K562 (cell line): Measurements from ENCODE around the gene STUB1. TPM values are rescaled to one million over a fixed set of nuclear protein-coding genes. Genes with fewer than 3 reads are reported as not detected.

Experiments
- CBX3 ChIP-seq, 2 experiments: IDR thresholded peaks; 1 replicate in 1 of 2; 2 replicates in 1 of 2; pipeline ENCODE4 v1.6.1; 2012; ENCODE audit warnings: inconsistent platforms in 2 of 2, low read length in 2 of 2, borderline replicate concordance in 1 of 2, control low read depth in 1 of 2
- CC2D1A ChIP-seq: fragments of 450-650 bp; IDR thresholded peaks from 2 replicates; pipeline ENCODE4 v1.6.1; 2017; ENCODE audit warnings: mild to moderate bottlenecking
- CEBPB ChIP-seq: fragments of 450-650 bp; IDR thresholded peaks from 2 replicates; pipeline ENCODE4 v1.6.1; 2016; ENCODE audit warnings: missing genetic modification characterization, missing compliant biosample characterization
- COPS2 ChIP-seq: fragments of 450-650 bp; conservative IDR thresholded peaks from 2 replicates; pipeline ENCODE4 v1.6.1; 2016; ENCODE audit warnings: mild to moderate bottlenecking, moderate library complexity
- ETV1 ChIP-seq: fragments of 450-650 bp; conservative IDR thresholded peaks from 2 replicates; pipeline ENCODE4 v1.6.1; 2016; ENCODE audit warnings: missing genetic modification characterization, control low read depth, low read depth, missing compliant biosample characterization
- FUS ChIP-seq: fragments of 200-400 bp; formaldehyde crosslinking; optimal IDR thresholded peaks from 2 replicates; pipeline ENCODE3; 2017; ENCODE audit warnings: low read depth, low read length
- GATA2 ChIP-seq: sonication (generic); formaldehyde crosslinking; IDR thresholded peaks from 2 replicates; pipeline ENCODE4 v1.4.0; 2020; ENCODE audit warnings: mild to moderate bottlenecking, missing genetic modification reagents
- HDAC2 ChIP-seq: fragments of 450-650 bp; IDR thresholded peaks from 2 replicates; pipeline ENCODE4 v1.6.1; 2016; ENCODE audit warnings: mild to moderate bottlenecking
- IRF2 ChIP-seq: sonication (generic); formaldehyde crosslinking; IDR thresholded peaks from 2 replicates; pipeline ENCODE4 v1.8.1; 2022; ENCODE audit warnings: mild to moderate bottlenecking, missing genetic modification reagents
- KAT2B ChIP-seq: IDR thresholded peaks from one replicate; pipeline ENCODE4 v1.6.1; 2012; ENCODE audit warnings: low read depth, mild to moderate bottlenecking, control low read depth, inconsistent platforms, low read length, moderate library complexity
- KAT7 ChIP-seq: sonication (generic); formaldehyde crosslinking; IDR thresholded peaks from 2 replicates; pipeline ENCODE4 v1.8.0; 2022; ENCODE audit warnings: missing genetic modification reagents, mild to moderate bottlenecking, borderline replicate concordance
- KLF16 ChIP-seq: IDR thresholded peaks from 2 replicates; pipeline ENCODE4 v1.6.1; 2016; ENCODE audit warnings: antibody characterized with exemption
- MEIS2 ChIP-seq: fragments of 450-650 bp; IDR thresholded peaks from 2 replicates; pipeline ENCODE4 v1.6.1; 2014; ENCODE audit warnings: mild to moderate bottlenecking; ENCODE audit not compliant: partially characterized antibody
- NFIC ChIP-seq: fragments of 450-650 bp; IDR thresholded peaks from 2 replicates; pipeline ENCODE4 v1.6.1; 2017; ENCODE audit warnings: mild to moderate bottlenecking, inconsistent platforms
- NFYB ChIP-seq: IDR thresholded peaks from 2 replicates; pipeline ENCODE4 v1.6.1; 2011; ENCODE audit warnings: mild to moderate bottlenecking, moderate library complexity; ENCODE audit not compliant: insufficient read length; ENCODE audit errors: extremely low read depth
- PCBP1 ChIP-seq: fragments of 200-400 bp; formaldehyde crosslinking; IDR thresholded peaks from 2 replicates; pipeline ENCODE4 v1.6.1; 2018; ENCODE audit warnings: mild to moderate bottlenecking, low read depth, low read length; ENCODE audit not compliant: poor library complexity, severe bottlenecking
- SP1 ChIP-seq: sonication (generic); formaldehyde crosslinking; IDR thresholded peaks from 2 replicates; pipeline ENCODE4 v1.8.1; 2022; ENCODE audit warnings: mild to moderate bottlenecking, missing genetic modification reagents
- SREBF2 ChIP-seq: sonication (generic); formaldehyde crosslinking; IDR thresholded peaks from 2 replicates; pipeline ENCODE4 v1.4.0; 2020; ENCODE audit warnings: mild to moderate bottlenecking, missing genetic modification reagents
- STAT5A ChIP-seq: IDR thresholded peaks from 2 replicates; pipeline ENCODE4 v1.6.1; 2012; ENCODE audit warnings: low read length, inconsistent platforms, borderline replicate concordance
- TRIM24 ChIP-seq, 2 experiments: fragments of 450-650 bp; IDR thresholded peaks; 2 replicates each; pipeline ENCODE4 v1.6.1; 2016
- ZBTB7A ChIP-seq: IDR thresholded peaks from 2 replicates; pipeline ENCODE4 v1.6.1; 2011; ENCODE audit warnings: low read depth, mild to moderate bottlenecking, low read length, moderate library complexity, borderline replicate concordance; ENCODE audit not compliant: control insufficient read depth
- ZFP1 ChIP-seq: fragments of 450-650 bp; formaldehyde crosslinking; IDR thresholded peaks from 2 replicates; pipeline ENCODE4 v1.4.0; 2020; ENCODE audit warnings: mild to moderate bottlenecking, mixed read lengths
- ZNF253 ChIP-seq: fragments of 250-450 bp; sonication (Bioruptor Pico); conservative IDR thresholded peaks from 2 replicates; pipeline ENCODE4 v1.6.1; 2021; ENCODE audit warnings: mild to moderate bottlenecking
- ZNF311 ChIP-seq: fragments of 250-450 bp; sonication (Bioruptor Pico); IDR thresholded peaks from 2 replicates; pipeline ENCODE4 v1.4.0; 2020; ENCODE audit warnings: mild to moderate bottlenecking, moderate library complexity
- ZNF586 ChIP-seq: fragments of 450-650 bp; formaldehyde crosslinking; conservative IDR thresholded peaks from 2 replicates; pipeline ENCODE4 v1.4.0; 2020; ENCODE audit warnings: mild to moderate bottlenecking, moderate library complexity
- polyA plus RNA-seq, 8 experiments: library from polyadenylated mRNA; depleted of rRNA in 4 of 8; stranded (reverse) in 5 of 8; unstranded in 3 of 8; fragments of >200 nt; fragmentation: Nextera tagmentation in 2 of 8; fragmentation: Illumina TruSeq in 1 of 8; extraction: Ambion mirVana in 2 of 8; extraction: Trizol in 1 of 8; gene quantifications; 2 replicates each; pipeline versions ENCODE4 v1.2.1 to v1.2.3, GENCODE V29; 2011 to 2014; ENCODE audit warnings: inconsistent platforms in 1 of 8, missing spikeins in 1 of 8
- total RNA-seq, 7 experiments: library from RNA; depleted of rRNA in 6 of 7; stranded (reverse); fragments of >200 nt in 6 of 7; fragmentation: Illumina TruSeq in 2 of 7; extraction: Trizol in 2 of 7; gene quantifications; 2 replicates each; pipeline versions ENCODE4 v1.2.1 to v1.2.3, GENCODE V29; 2011 to 2021; ENCODE audit warnings: low replicate concordance in 1 of 7
- TF ChIP-seq, protein P1 (sequence below), 2 experiments: IDR thresholded peaks in 1 of 2; conservative IDR thresholded peaks in 1 of 2; 2 replicates each; pipeline ENCODE4 v1.6.1; 2016; ENCODE audit warnings: low read depth in 2 of 2, mild to moderate bottlenecking in 1 of 2, missing compliant biosample characterization in 1 of 2, missing genetic modification characterization in 1 of 2, moderate library complexity in 1 of 2
- TF ChIP-seq, protein P2 (sequence below): fragments of 250-450 bp; sonication (Bioruptor Pico); IDR thresholded peaks from 2 replicates; pipeline ENCODE4 v1.5.0; 2020; ENCODE audit warnings: mild to moderate bottlenecking

The STUB1 gene
- total and polyA plus RNA-seq, 9 of the 15 experiments (the other 6 are each of a cell fraction or from before 2014, with no cell fraction given) = 10.6 to 251 (median 152) TPM

DNA sequence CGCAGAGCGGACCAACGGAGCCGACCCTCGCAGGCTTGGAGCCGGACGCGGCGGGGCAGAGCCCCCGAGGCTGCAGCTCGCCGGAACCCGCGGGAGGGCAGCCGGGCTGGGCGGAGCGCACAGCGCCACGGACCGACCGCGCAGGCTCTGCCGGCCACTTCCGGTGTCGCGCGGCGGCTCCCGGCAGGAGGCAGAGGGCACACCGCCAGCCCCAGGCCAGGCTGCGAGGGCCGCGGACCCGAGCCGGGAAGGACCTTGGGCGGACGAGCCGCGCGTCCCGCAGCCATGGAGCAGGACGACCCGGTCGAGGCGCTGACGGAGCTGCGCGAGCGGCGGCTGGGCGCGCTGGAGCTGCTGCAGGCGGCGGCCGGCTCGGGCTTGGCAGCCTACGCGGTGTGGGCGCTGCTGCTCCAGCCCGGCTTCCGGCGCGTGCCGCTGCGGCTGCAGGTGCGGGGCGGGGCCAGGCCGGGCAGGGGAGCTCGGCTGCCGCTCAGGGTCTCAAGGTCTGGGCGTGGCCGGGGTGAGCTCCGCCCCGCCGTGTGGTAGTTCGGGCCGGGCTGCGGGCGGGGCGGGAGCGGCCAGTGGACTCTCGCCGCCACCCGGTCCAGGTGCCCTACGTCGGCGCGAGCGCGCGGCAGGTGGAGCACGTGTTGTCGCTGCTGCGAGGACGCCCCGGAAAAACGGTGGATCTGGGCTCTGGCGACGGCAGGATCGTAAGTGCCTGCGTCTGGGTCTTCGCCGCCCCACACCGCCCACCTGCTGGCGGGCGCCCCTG lies 41.0 kb downstream of the STUB1 start, which contains the start of gene ANTKMT (continued):
- no peak for TF ChIP-seq GATA2
- TF ChIP-seq, protein P1, sequence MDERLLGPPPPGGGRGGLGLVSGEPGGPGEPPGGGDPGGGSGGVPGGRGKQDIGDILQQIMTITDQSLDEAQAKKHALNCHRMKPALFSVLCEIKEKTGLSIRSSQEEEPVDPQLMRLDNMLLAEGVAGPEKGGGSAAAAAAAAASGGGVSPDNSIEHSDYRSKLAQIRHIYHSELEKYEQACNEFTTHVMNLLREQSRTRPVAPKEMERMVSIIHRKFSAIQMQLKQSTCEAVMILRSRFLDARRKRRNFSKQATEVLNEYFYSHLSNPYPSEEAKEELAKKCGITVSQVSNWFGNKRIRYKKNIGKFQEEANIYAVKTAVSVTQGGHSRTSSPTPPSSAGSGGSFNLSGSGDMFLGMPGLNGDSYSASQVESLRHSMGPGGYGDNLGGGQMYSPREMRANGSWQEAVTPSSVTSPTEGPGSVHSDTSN (CRISPR knock-in tag; IDR thresholded peaks at IDR 0.05; ENCODE audit: low read depth) = no peak
- TF ChIP-seq, protein P1 (tag; conservative IDR thresholded peaks at IDR 0.05; ENCODE audit: low read depth) = no peak
- peak; percentile 17 for TF ChIP-seq PCBP1
- TF ChIP-seq TRIM24 (IDR thresholded peaks at IDR 0.05) = peak in 1 of 2 experiments; percentile 88; a peak in 2 of 4 replicates
- TF ChIP-seq NFIC = peak; percentile 71; the same call in 1 of the 2 replicates
- TF ChIP-seq ZNF253 (CRISPR knock-in tag) = no peak
- no peak for TF ChIP-seq KLF16
- TF ChIP-seq MEIS2 = no peak
- no peak for TF ChIP-seq ZNF311 (CRISPR knock-in tag)
- no peak for TF ChIP-seq CC2D1A
- TF ChIP-seq FUS = no peak
- no peak for TF ChIP-seq ZFP1
- TF ChIP-seq, protein P2, sequence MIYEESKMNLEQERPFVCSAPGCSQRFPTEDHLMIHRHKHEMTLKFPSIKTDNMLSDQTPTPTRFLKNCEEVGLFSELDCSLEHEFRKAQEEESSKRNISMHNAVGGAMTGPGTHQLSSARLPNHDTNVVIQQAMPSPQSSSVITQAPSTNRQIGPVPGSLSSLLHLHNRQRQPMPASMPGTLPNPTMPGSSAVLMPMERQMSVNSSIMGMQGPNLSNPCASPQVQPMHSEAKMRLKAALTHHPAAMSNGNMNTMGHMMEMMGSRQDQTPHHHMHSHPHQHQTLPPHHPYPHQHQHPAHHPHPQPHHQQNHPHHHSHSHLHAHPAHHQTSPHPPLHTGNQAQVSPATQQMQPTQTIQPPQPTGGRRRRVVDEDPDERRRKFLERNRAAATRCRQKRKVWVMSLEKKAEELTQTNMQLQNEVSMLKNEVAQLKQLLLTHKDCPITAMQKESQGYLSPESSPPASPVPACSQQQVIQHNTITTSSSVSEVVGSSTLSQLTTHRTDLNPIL (CRISPR knock-in tag) = no peak
- TF ChIP-seq NFYB = no peak
- TF ChIP-seq SP1 = peak; percentile 53
- TF ChIP-seq STAT5A = no peak
- peak; percentile 49 for TF ChIP-seq ZBTB7A
- no peak for TF ChIP-seq COPS2
- TF ChIP-seq ETV1 (tag) = 0 out of 2 replicates have a peak, but pooled peaks have one; percentile 9
- no peak for TF ChIP-seq ZNF586 (CRISPR knock-in tag)
- no peak for TF ChIP-seq HDAC2
- no peak for TF ChIP-seq KAT2B
- 0 out of 2 replicates have a peak, but pooled peaks have one; percentile 17 for TF ChIP-seq IRF2
- TF ChIP-seq SREBF2 (CRISPR knock-in tag) = no peak
- peak in 1 of 2 experiments; percentile 60; a peak in 1 of 3 replicates for TF ChIP-seq CBX3 (IDR thresholded peaks at IDR 0.05; ENCODE audit: borderline replicate concordance in 1 of 2, low read length in 2 of 2)
- no peak for TF ChIP-seq CEBPB (tag)
- 0 out of 2 replicates have a peak, but pooled peaks have one; percentile 28 for TF ChIP-seq KAT7 (CRISPR knock-in tag)
